ENCODE results near the gene EFHD2. TPM values are rescaled to one million over a fixed set of nuclear protein-coding genes. Genes with fewer than 3 reads are reported as not detected.

Gene EFHD2
- total RNA-seq, 1 experiment from 2014 or later, result 90.8 TPM

DNA sequence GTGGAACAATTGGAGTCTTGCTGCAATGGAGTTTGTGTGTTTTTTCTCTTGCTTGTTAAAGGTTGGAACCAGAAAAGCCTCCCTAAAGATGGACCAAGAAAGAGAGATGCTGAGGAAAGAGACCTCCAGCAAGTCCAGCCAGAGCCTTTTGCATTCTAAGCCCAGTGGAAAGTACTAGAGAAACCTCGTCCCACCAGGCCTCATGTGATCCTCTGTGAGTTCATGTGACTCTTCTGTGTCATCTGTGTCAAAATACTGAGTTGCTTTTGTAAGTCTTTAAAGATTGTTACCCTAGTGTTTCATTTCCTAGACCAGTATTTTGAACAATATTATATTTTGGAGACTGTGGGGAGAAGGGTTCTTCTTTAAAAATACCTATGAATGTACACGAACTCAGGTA is 12.5 kb upstream of the EFHD2 start:
- H3K9me3 ChIP-seq (ENCODE audit: control insufficient read depth, insufficient read depth, low read depth, low read length), result peaks cover 7% of the 10 kb centered on the region; the same call in 1 of the 2 replicates
- H3K36me3 ChIP-seq (ENCODE audit: control insufficient read depth, insufficient read depth, low read length), result no peaks in the 10 kb centered on the region
- H3K27me3 ChIP-seq (ENCODE audit: control insufficient read depth, insufficient read depth, low read length), result no peaks in the 10 kb centered on the region
- POLR2A ChIA-PET, result no interaction called here
- ATAC-seq, result no peak
- no peak overlapping the region for H3K4me3 ChIP-seq (ENCODE audit: low read depth in 2 of 2, low read length in 2 of 2)
- in situ Hi-C loops (cut with HindIII; ENCODE audit: low pct_unique_long_range_greater_than_20kb, low sequenced_read_pairs), result no loop called here
- TF ChIP-seq REST (IDR thresholded peaks at IDR 0.05; ENCODE audit: insufficient read depth in 1 of 2, low read depth in 2 of 2, low read length in 1 of 2) (no peak), CTCF (IDR thresholded peaks at IDR 0.05) (no peak), POLR2AphosphoS5 (IDR thresholded peaks at IDR 0.05; ENCODE audit: low read depth, low read length) (no peak), TCF7L2 (IDR thresholded peaks at IDR 0.05; ENCODE audit: low read depth, low read length) (no peak), SIN3A (IDR thresholded peaks at IDR 0.05; ENCODE audit: borderline replicate concordance, insufficient read depth, low read depth, low read length) (no peak)
- DNase-seq (ENCODE audit: low read depth, low spot score), result no peak
- BruUV-seq (replicated peaks), result no TSS peak
- no peak overlapping the region for H3K27ac ChIP-seq (ENCODE audit: low read length)
- CTCF ChIA-PET, result no interaction called here
- intact Hi-C loops (cut with micrococcal nuclease; ENCODE audit: unreplicated experiment), result no loop called here
- peaks cover 3% of the 10 kb centered on the region; the same call in 1 of the 2 replicates for H3K4me1 ChIP-seq (ENCODE audit: control insufficient read depth, insufficient read depth, low read length)

DNA sequence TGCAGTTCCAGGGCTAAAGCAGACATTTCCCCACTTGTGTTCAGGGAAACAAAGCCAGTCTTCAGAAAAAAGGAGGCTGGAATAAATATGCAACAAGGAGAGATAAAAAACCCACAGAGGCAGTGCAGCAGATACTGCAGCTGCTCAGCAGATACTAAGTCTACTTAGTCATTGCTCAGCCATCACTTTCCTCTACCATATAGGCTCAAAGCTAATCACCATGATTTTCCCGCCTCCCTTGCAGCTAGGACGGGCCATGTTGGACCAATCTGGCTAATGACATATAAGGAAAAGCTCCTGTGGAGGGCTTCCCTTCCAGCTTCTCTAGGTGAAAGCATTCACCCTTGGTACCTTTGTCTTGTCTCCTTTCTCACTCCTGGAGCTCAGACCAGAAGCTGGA is 10.0 kb upstream of the EFHD2 start:
- no peak for DNase-seq (ENCODE audit: low read depth, low spot score)
- ChIA-PET POLR2A (interaction anchor here (0.5 to 0.6 kb wide), 2 partner anchors 32 to 85 kb away, joined by 3 to 4 read pairs; no protein-coding TSS in a partner anchor), CTCF (no interaction called here)

More for the DNA sequence above, 10.0 kb upstream of the EFHD2 start:
- intact Hi-C loops (cut with micrococcal nuclease; ENCODE audit: unreplicated experiment), result no loop called here
- ATAC-seq, result no peak
- in situ Hi-C loops (cut with HindIII; ENCODE audit: low pct_unique_long_range_greater_than_20kb, low sequenced_read_pairs), result no loop called here
- Histone ChIP-seq H3K27ac (ENCODE audit: low read length) (no peak overlapping the region), H3K9me3 (ENCODE audit: control insufficient read depth, insufficient read depth, low read depth, low read length) (peaks cover 7% of the 10 kb centered on the region; the same call in 1 of the 2 replicates), H3K4me1 (ENCODE audit: control insufficient read depth, insufficient read depth, low read length) (0 out of 2 replicates have a peak, but pooled peaks cover 3% of the 10 kb centered on the region), H3K27me3 (ENCODE audit: control insufficient read depth, insufficient read depth, low read length) (no peaks in the 10 kb centered on the region), H3K36me3 (ENCODE audit: control insufficient read depth, insufficient read depth, low read length) (no peaks in the 10 kb centered on the region), H3K4me3 (ENCODE audit: low read depth in 2 of 2, low read length in 2 of 2) (no peak overlapping the region)
- TF ChIP-seq TCF7L2 (IDR thresholded peaks at IDR 0.05; ENCODE audit: low read depth, low read length), result no peak
- no peak for TF ChIP-seq REST (IDR thresholded peaks at IDR 0.05; ENCODE audit: insufficient read depth in 1 of 2, low read depth in 2 of 2, low read length in 1 of 2)
- TF ChIP-seq SIN3A (IDR thresholded peaks at IDR 0.05; ENCODE audit: borderline replicate concordance, insufficient read depth, low read depth, low read length), result no peak
- TF ChIP-seq CTCF (IDR thresholded peaks at IDR 0.05), result no peak
- no peak for TF ChIP-seq POLR2AphosphoS5 (IDR thresholded peaks at IDR 0.05; ENCODE audit: low read depth, low read length)
- BruUV-seq (replicated peaks), result no TSS peak
